A549 (cell line): ENCODE data around the gene ZNF407. TPM values are rescaled to one million over a fixed set of nuclear protein-coding genes. Genes with fewer than 3 reads are reported as not detected.

Source experiments
- ATAC-seq, 2 experiments: fragments of 200-7000 bp in 1 of 2; fragments of >200 bp in 1 of 2; cut with Nextera tagmentation in 1 of 2; cut with Tn5 transposase in 1 of 2; 3 replicates each; pipeline versions ENCODE4 v1.8.0 to v1.9.1; 2018 to 2020; ENCODE audit warnings: mild to moderate bottlenecking in 1 of 2, moderate library complexity in 1 of 2
- CTCF ChIA-PET: fragments of 300-600 bp; sonication (Branson Sonifier 250); formaldehyde crosslinking; extraction: SDS; loops from one replicate; lab custom pipeline; 2021; ENCODE audit warnings: antibody characterized with exemption, inconsistent platforms; lab: Yijun Ruan, JAX
- POLR2A ChIA-PET: fragments of 350-600 bp; formaldehyde crosslinking; extraction: SDS; loops from one replicate; lab custom pipeline; 2021; ENCODE audit warnings: antibody characterized with exemption, inconsistent platforms; lab: Yijun Ruan, JAX
- DNase-seq, 2 experiments: peaks; one replicate each; pipeline versions ENCODE4 v3.0.0 to v3.0.0-alpha.2; 2011 to 2016; ENCODE audit warnings: low read depth in 1 of 2, low spot score in 1 of 2
- FAIRE-seq: peaks from 2 replicates; lab custom pipeline; 2011; peaks lifted over from hg19 to GRCh38; lab: Jason Lieb, UNC
- H3K27ac ChIP-seq, 2 experiments: fragments of >200 bp; sonication (Bioruptor Twin); formaldehyde crosslinking; 3 replicates each; pipeline ENCODE4 v1.5.1; 2016 to 2017
- H3K4me1 ChIP-seq: fragments of >200 bp; sonication (Bioruptor Twin); formaldehyde crosslinking; 3 replicates; pipeline ENCODE4 v1.6.1; 2016
- H3K4me2 ChIP-seq: fragments of >200 bp; sonication (Bioruptor Twin); formaldehyde crosslinking; 3 replicates; pipeline ENCODE4 v1.6.1; 2016
- H3K4me3 ChIP-seq: fragments of >200 bp; sonication (Bioruptor Twin); formaldehyde crosslinking; 3 replicates; pipeline ENCODE4 v1.5.1; 2016
- H3K9me3 ChIP-seq: fragments of >200 bp; sonication (Bioruptor Twin); formaldehyde crosslinking; 3 replicates; pipeline ENCODE4 v1.6.1; 2016
- CBX8 ChIP-seq: fragments of 200-600 bp; sonication (generic); IDR thresholded peaks from 2 replicates; pipeline ENCODE4 v1.6.1; 2016
- CHD4 ChIP-seq: fragments of 200-600 bp; sonication (generic); IDR thresholded peaks from 2 replicates; pipeline ENCODE4 v1.6.1; 2016; ENCODE audit warnings: antibody characterized with exemption, mild to moderate bottlenecking, borderline replicate concordance
- EHMT2 ChIP-seq: fragments of 200-600 bp; sonication (generic); IDR thresholded peaks from 2 replicates; pipeline ENCODE4 v1.6.1; 2016; ENCODE audit warnings: antibody characterized with exemption, low read depth, mild to moderate bottlenecking, moderate library complexity
- FOSL2 ChIP-seq, 2 experiments: fragments of 450-650 bp in 1 of 2; fragments of >200 bp in 1 of 2; sonication (Bioruptor Twin) in 1 of 2; formaldehyde crosslinking; IDR thresholded peaks; 2 replicates each; pipeline versions ENCODE4 v1.5.0 to v1.6.1; 2016 to 2020; ENCODE audit warnings: mild to moderate bottlenecking in 1 of 2, moderate library complexity in 1 of 2
- FOXS1 ChIP-seq: fragments of 250-450 bp; sonication (Bioruptor Pico); IDR thresholded peaks from 2 replicates; pipeline ENCODE4 v1.5.0; 2020; ENCODE audit warnings: mild to moderate bottlenecking, moderate library complexity
- HOXB13 ChIP-seq: fragments of 250-450 bp; sonication (Bioruptor Pico); IDR thresholded peaks from 2 replicates; pipeline ENCODE4 v1.5.0; 2020; ENCODE audit warnings: low read depth, mild to moderate bottlenecking, moderate library complexity
- KDM5A ChIP-seq: fragments of 200-600 bp; sonication (generic); IDR thresholded peaks from 2 replicates; pipeline ENCODE4 v1.6.1; 2016; ENCODE audit warnings: antibody characterized with exemption, mild to moderate bottlenecking
- MAFK ChIP-seq: fragments of 450-650 bp; IDR thresholded peaks from 2 replicates; pipeline ENCODE4 v1.6.1; 2014; ENCODE audit not compliant: partially characterized antibody
- NFE2L2 ChIP-seq: fragments of 150-350 bp; conservative IDR thresholded peaks from 2 replicates; pipeline ENCODE4 v1.6.1; 2014; ENCODE audit warnings: low read length
- NPAS2 ChIP-seq: fragments of 250-450 bp; sonication (Bioruptor Pico); IDR thresholded peaks from 2 replicates; pipeline ENCODE4 v1.8.0; 2022; ENCODE audit warnings: mild to moderate bottlenecking, moderate library complexity, borderline replicate concordance
- NR3C1 ChIP-seq: fragments of >200 bp; sonication (Bioruptor Twin); formaldehyde crosslinking; IDR thresholded peaks from 3 replicates; pipeline ENCODE4 v1.6.1; 2017
- PHF8 ChIP-seq: fragments of 200-600 bp; sonication (generic); IDR thresholded peaks from 2 replicates; pipeline ENCODE4 v1.6.1; 2016; ENCODE audit warnings: low read depth, mild to moderate bottlenecking, antibody characterized with exemption, moderate library complexity, borderline replicate concordance
- POLR2A ChIP-seq: IDR thresholded peaks from 2 replicates; pipeline ENCODE4 v1.6.1; 2012; ENCODE audit warnings: mild to moderate bottlenecking, low read length
- RARB ChIP-seq: fragments of 250-450 bp; sonication (Bioruptor Pico); IDR thresholded peaks from 2 replicates; pipeline ENCODE4 v1.8.0; 2021; ENCODE audit warnings: mild to moderate bottlenecking, moderate library complexity
- RFX5 ChIP-seq: fragments of 450-650 bp; IDR thresholded peaks from 2 replicates; pipeline ENCODE4 v1.7.1; 2014; ENCODE audit warnings: antibody characterized with exemption, mild to moderate bottlenecking, moderate library complexity
- RNF2 ChIP-seq: fragments of 200-600 bp; sonication (generic); IDR thresholded peaks from 2 replicates; pipeline ENCODE4 v1.6.1; 2016; ENCODE audit warnings: low read depth, mild to moderate bottlenecking, antibody characterized with exemption, moderate library complexity, borderline replicate concordance
- TP53 ChIP-seq: fragments of 250-450 bp; sonication (Bioruptor Pico); IDR thresholded peaks from 2 replicates; pipeline ENCODE4 v1.5.0; 2021; ENCODE audit warnings: mild to moderate bottlenecking, moderate library complexity
- WGBS: methylation state at CpG from one replicate; pipeline ENCODE4 v1.1.6; 2017; ENCODE audit errors: missing lambda C conversion rate; 5-methylcytosine and 5-hydroxymethylcytosine counted together
- polyA plus RNA-seq, 4 experiments: library from polyadenylated mRNA; depleted of rRNA in 3 of 4; stranded (reverse); fragments of >200 nt; fragmentation: RNase III in 1 of 4; extraction: RNeasy Plus Mini Kit Qiagen cat#74134 plus additional on column Dnase treatment in 1 of 4; gene quantifications; 2 replicates in 3 of 4; 3 replicates in 1 of 4; pipeline ENCODE4 v1.2.3, GENCODE V29; 2011 to 2017
- TF ChIP-seq, protein P1 (sequence below): IDR thresholded peaks from 2 replicates; pipeline ENCODE4 v1.6.1; 2012
- TF ChIP-seq, protein P2 (sequence below): fragments of 200-600 bp; sonication (generic); IDR thresholded peaks from 2 replicates; pipeline ENCODE4 v1.6.1; 2016; ENCODE audit warnings: antibody characterized with exemption, mild to moderate bottlenecking, moderate library complexity
- TF ChIP-seq, protein P3 (sequence below): fragments of 450-650 bp; IDR thresholded peaks from 2 replicates; pipeline ENCODE4 v1.6.1; 2014; ENCODE audit warnings: antibody characterized with exemption

ZNF407 gene
- polyA plus RNA-seq, 2 of the 4 experiments (the other 2 are of a cell fraction) = 2.5 to 3.0 TPM

DNA sequence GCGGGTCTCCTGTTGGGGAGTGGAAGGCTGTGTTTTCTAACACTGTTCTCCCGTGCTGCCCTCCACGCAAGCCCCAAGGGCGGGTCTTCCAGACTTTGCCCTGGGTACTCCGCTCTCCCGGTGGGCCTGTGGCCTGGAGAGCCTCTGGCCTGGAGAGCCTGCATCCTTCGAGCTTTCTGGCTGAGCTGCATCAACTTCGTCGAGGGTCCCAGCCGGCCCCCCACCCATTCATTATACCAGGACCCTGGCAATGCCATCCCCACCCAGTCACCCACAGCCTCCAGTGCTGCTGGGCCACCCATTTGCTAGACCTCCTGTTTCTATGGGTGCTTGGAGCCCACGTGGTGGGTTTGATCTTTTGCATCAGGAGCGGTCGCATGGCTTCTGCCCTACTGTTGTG is 509.1 kb downstream of the ZNF407 start:
- DNase-seq (no peak), ATAC-seq (no peak), FAIRE-seq (no peak)
- H3K9me3 ChIP-seq = no peaks in the 10 kb centered on the region; the same call in 2 of the 3 replicates
- no peak overlapping the region for H3K27ac ChIP-seq
- ChIA-PET POLR2A (no interaction called here), CTCF (no interaction called here)
- WGBS = 51% methylated on average over 11 of the region's 13 CpGs
- TF ChIP-seq NFE2L2 (no peak), RNF2 (no peak), NPAS2 (no peak), MAFK (no peak), CBX8 (no peak), RARB (CRISPR knock-in tag) (no peak)
- TF ChIP-seq, protein P1, sequence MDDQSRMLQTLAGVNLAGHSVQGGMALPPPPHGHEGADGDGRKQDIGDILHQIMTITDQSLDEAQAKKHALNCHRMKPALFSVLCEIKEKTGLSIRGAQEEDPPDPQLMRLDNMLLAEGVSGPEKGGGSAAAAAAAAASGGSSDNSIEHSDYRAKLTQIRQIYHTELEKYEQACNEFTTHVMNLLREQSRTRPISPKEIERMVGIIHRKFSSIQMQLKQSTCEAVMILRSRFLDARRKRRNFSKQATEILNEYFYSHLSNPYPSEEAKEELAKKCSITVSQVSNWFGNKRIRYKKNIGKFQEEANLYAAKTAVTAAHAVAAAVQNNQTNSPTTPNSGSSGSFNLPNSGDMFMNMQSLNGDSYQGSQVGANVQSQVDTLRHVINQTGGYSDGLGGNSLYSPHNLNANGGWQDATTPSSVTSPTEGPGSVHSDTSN = no peak
- TF ChIP-seq, protein P2, sequence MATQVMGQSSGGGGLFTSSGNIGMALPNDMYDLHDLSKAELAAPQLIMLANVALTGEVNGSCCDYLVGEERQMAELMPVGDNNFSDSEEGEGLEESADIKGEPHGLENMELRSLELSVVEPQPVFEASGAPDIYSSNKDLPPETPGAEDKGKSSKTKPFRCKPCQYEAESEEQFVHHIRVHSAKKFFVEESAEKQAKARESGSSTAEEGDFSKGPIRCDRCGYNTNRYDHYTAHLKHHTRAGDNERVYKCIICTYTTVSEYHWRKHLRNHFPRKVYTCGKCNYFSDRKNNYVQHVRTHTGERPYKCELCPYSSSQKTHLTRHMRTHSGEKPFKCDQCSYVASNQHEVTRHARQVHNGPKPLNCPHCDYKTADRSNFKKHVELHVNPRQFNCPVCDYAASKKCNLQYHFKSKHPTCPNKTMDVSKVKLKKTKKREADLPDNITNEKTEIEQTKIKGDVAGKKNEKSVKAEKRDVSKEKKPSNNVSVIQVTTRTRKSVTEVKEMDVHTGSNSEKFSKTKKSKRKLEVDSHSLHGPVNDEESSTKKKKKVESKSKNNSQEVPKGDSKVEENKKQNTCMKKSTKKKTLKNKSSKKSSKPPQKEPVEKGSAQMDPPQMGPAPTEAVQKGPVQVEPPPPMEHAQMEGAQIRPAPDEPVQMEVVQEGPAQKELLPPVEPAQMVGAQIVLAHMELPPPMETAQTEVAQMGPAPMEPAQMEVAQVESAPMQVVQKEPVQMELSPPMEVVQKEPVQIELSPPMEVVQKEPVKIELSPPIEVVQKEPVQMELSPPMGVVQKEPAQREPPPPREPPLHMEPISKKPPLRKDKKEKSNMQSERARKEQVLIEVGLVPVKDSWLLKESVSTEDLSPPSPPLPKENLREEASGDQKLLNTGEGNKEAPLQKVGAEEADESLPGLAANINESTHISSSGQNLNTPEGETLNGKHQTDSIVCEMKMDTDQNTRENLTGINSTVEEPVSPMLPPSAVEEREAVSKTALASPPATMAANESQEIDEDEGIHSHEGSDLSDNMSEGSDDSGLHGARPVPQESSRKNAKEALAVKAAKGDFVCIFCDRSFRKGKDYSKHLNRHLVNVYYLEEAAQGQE = no peak
- H3K4me1 ChIP-seq = no peaks in the 10 kb centered on the region
- no peak overlapping the region for H3K4me2 ChIP-seq
- H3K4me3 ChIP-seq = no peak overlapping the region

DNA sequence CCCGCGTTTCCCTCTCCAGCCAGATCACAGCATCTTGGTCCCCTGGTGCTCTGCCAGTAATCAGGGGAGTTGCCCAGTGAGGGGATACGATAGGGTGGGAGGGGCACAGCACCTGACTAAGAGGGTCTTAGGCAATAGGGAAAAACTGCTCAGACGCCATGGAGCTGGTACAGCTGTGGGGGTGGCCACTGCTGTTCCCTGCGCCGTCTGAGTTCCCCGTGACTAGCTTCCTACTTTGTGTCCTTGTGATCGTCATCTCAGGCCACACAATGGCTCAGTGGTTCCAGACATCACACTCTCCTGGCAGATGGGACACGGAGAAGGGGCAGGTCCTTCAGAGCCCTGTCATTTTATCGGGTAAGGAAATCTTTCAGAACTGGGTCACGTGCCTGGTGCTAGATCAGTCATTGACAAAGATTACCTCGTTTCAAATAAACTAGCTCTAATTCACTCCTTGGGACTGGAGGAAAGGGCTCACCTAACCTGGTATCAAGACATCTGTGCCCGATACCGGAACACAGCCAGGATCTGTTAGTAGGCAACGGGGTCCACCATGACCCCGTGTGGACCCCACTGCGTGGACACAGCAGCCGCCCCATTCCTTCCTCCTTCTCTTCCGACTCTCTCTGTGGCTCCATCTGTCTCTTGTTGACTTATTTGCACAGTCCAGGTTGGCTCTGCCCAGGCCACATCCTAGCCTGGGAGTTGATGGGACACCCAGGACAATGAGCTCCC is 509.7 kb downstream of the ZNF407 start:
- TF ChIP-seq NFE2L2 = no peak
- no peak for TF ChIP-seq CBX8
- TF ChIP-seq CHD4 = no peak
- TF ChIP-seq RARB (CRISPR knock-in tag) = no peak
- TF ChIP-seq NR3C1 = no peak
- TF ChIP-seq, protein P3, sequence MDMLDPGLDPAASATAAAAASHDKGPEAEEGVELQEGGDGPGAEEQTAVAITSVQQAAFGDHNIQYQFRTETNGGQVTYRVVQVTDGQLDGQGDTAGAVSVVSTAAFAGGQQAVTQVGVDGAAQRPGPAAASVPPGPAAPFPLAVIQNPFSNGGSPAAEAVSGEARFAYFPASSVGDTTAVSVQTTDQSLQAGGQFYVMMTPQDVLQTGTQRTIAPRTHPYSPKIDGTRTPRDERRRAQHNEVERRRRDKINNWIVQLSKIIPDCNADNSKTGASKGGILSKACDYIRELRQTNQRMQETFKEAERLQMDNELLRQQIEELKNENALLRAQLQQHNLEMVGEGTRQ = no peak
- TF ChIP-seq FOSL2 (IDR thresholded peaks at IDR 0.05) = no peak
- no peak for TF ChIP-seq FOSL2 (CRISPR knock-in tag; IDR thresholded peaks at IDR 0.05)
- TF ChIP-seq, protein P2 = no peak
- no peak for TF ChIP-seq TP53 (CRISPR knock-in tag)
- TF ChIP-seq FOXS1 = no peak
- TF ChIP-seq PHF8 = no peak
- no peak for TF ChIP-seq POLR2A
- TF ChIP-seq RFX5 = no peak
- no peak for TF ChIP-seq EHMT2
- TF ChIP-seq KDM5A = no peak
- no peak for TF ChIP-seq HOXB13 (CRISPR knock-in tag)
- Histone ChIP-seq H3K4me1 (no peaks in the 10 kb centered on the region), H3K9me3 (no peaks in the 10 kb centered on the region), H3K4me2 (no peak overlapping the region), H3K4me3 (no peak overlapping the region), H3K27ac (no peak overlapping the region)
- CTCF ChIA-PET = no interaction called here
- 66% methylated on average over 16 of the region's 19 CpGs for WGBS
- FAIRE-seq (no peak), ATAC-seq (no peak), DNase-seq (no peak)
- POLR2A ChIA-PET = no interaction called here
